ENCODE data around the gene ATP8B4. TPM values are rescaled to one million over a fixed set of nuclear protein-coding genes. Genes with fewer than 3 reads are reported as not detected.

ATP8B4 gene
- total and polyA plus RNA-seq, 2 donors (not counting 3 experiments of a cell fraction or from before 2014, with no cell fraction given) = not detected

DNA sequence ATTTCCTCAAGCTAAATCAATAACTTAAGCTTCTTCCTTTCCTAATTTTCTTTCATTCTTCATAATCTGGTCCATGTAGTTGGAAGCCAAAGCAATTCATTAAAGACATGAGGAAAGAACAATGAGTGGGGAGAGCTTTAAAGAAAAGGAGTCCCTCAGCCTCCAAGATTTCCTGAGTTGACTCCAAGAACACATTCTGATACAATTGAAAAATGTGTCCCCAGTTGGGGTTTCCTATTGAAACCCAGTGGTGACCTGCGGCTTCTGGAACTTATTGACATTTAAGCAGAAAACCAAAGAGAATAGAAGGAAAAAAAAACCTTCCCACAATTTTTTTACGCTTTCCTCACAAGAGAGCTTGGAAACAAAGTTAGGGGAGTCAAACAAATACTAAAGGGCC, 37.0 kb downstream of the ATP8B4 start:
- POLR2A ChIA-PET = no interaction called here
- TF ChIP-seq MYC (IDR thresholded peaks at IDR 0.05; ENCODE audit: low read depth, low read length) (no peak), EZH2 (IDR thresholded peaks at IDR 0.05; ENCODE audit: borderline replicate concordance, low read depth, low read length, severe bottlenecking) (no peak)
- dilution Hi-C loops (cut with MboI; ENCODE audit: extremely low pct_ligation_motif_present, low sequenced_read_pairs) = no loop called here

DNA sequence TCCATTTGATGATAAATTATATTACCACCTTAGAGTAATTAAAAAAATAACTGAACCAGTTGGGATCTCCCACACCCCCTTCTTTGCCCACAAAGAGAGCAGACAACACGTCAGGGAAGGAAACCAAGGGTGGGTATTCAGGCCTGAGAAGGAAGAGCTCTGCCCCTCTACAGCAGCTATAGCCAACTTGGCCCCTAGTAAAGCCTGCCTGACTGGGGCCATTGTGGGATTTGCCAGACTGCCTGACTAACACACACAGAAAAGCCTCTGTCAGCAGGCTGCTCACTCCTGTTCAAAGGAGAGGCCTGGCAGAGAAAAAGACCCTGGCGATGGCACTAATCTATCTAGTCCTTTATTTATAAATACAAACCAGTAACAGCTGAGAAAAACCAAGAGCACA, 41.4 kb downstream of the ATP8B4 start:
- no peaks in the 10 kb centered on the region for H3K79me2 ChIP-seq (ENCODE audit: control insufficient read depth, insufficient read depth, low read length)
- no peaks in the 10 kb centered on the region for H3K27me3 ChIP-seq (ENCODE audit: control insufficient read depth in 2 of 2, insufficient read depth in 2 of 2, low read length in 2 of 2)
- BruUV-seq (replicated peaks) = no TSS peak
- no peak overlapping the region for H3K4me2 ChIP-seq (ENCODE audit: insufficient read depth, low read length)
- TF ChIP-seq GATA2 (IDR thresholded peaks at IDR 0.05; ENCODE audit: insufficient read depth, insufficient read length, low read depth, low read length) = no peak
- no peak for TF ChIP-seq POLR2AphosphoS5 (IDR thresholded peaks at IDR 0.05; ENCODE audit: insufficient read depth, low read depth, low read length)
- no peak for TF ChIP-seq MYC (IDR thresholded peaks at IDR 0.05; ENCODE audit: low read depth, low read length)
- no peak for TF ChIP-seq POLR2A (IDR thresholded peaks at IDR 0.05; ENCODE audit: low read depth, low read length)
- TF ChIP-seq EZH2 (IDR thresholded peaks at IDR 0.05; ENCODE audit: borderline replicate concordance, low read depth, low read length, severe bottlenecking) = no peak
- no peak for TF ChIP-seq JUN (IDR thresholded peaks at IDR 0.05; ENCODE audit: borderline replicate concordance, insufficient read depth, insufficient read length, low read depth)
- no peak for TF ChIP-seq FOS (IDR thresholded peaks at IDR 0.05; ENCODE audit: borderline replicate concordance, insufficient read depth, low read length)
- TF ChIP-seq, protein P1, sequence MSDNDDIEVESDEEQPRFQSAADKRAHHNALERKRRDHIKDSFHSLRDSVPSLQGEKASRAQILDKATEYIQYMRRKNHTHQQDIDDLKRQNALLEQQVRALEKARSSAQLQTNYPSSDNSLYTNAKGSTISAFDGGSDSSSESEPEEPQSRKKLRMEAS (IDR thresholded peaks at IDR 0.05; ENCODE audit: insufficient read depth, insufficient read length) = no peak
- TF ChIP-seq, protein P2, sequence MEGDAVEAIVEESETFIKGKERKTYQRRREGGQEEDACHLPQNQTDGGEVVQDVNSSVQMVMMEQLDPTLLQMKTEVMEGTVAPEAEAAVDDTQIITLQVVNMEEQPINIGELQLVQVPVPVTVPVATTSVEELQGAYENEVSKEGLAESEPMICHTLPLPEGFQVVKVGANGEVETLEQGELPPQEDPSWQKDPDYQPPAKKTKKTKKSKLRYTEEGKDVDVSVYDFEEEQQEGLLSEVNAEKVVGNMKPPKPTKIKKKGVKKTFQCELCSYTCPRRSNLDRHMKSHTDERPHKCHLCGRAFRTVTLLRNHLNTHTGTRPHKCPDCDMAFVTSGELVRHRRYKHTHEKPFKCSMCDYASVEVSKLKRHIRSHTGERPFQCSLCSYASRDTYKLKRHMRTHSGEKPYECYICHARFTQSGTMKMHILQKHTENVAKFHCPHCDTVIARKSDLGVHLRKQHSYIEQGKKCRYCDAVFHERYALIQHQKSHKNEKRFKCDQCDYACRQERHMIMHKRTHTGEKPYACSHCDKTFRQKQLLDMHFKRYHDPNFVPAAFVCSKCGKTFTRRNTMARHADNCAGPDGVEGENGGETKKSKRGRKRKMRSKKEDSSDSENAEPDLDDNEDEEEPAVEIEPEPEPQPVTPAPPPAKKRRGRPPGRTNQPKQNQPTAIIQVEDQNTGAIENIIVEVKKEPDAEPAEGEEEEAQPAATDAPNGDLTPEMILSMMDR (IDR thresholded peaks at IDR 0.05; ENCODE audit: extremely low read depth in 1 of 2, insufficient read depth in 1 of 2, low read depth in 1 of 2, low read length in 2 of 2) = no peak
- no peak overlapping the region for H3K27ac ChIP-seq (ENCODE audit: insufficient read depth, low read depth, low read length)
- H3K36me3 ChIP-seq (ENCODE audit: control insufficient read depth in 2 of 2, extremely low read depth in 1 of 2, insufficient read depth in 2 of 2, low read length in 2 of 2) = no peaks in the 10 kb centered on the region
- no peaks in the 10 kb centered on the region for H3K9me3 ChIP-seq (replicated peaks; ENCODE audit: control insufficient read depth, insufficient read depth, low read length)
- DNase-seq (ENCODE audit: low read depth, low spot score) (no peak), FAIRE-seq (no peak)
- POLR2A ChIA-PET = no interaction called here
- no peaks in the 10 kb centered on the region for H4K20me1 ChIP-seq (replicated peaks; ENCODE audit: control insufficient read depth, extremely low read depth, insufficient read depth, low read length)
- no peak overlapping the region for H2AFZ ChIP-seq (ENCODE audit: low read depth, low read length)
- dilution Hi-C loops (cut with MboI; ENCODE audit: extremely low pct_ligation_motif_present, low sequenced_read_pairs) = no loop called here
- H3K9me1 ChIP-seq (replicated peaks; ENCODE audit: control insufficient read depth, extremely low read depth, insufficient read depth, low read length) = no peaks in the 10 kb centered on the region
- CTCF ChIA-PET = no interaction called here
- no peaks in the 10 kb centered on the region for H3K4me1 ChIP-seq (ENCODE audit: control insufficient read depth, extremely low read depth, insufficient read depth, low read length)
- H3K9ac ChIP-seq (replicated peaks; ENCODE audit: extremely low read depth, insufficient read depth, low read length) = no peak overlapping the region
- H3K4me3 ChIP-seq (replicated peaks in 1 of 3; ENCODE audit: insufficient read depth in 1 of 3, low read depth in 1 of 3, low read length in 3 of 3) = no peak overlapping the region
- intact Hi-C loops (cut with micrococcal nuclease) = no loop called here

More for the DNA sequence above, 37.0 kb downstream of the ATP8B4 start:
- Histone ChIP-seq H3K36me3 (ENCODE audit: control insufficient read depth in 2 of 2, extremely low read depth in 1 of 2, insufficient read depth in 2 of 2, low read length in 2 of 2) (no peaks in the 10 kb centered on the region), H3K9ac (replicated peaks; ENCODE audit: extremely low read depth, insufficient read depth, low read length) (no peak overlapping the region), H3K4me1 (ENCODE audit: control insufficient read depth, extremely low read depth, insufficient read depth, low read length) (no peaks in the 10 kb centered on the region), H4K20me1 (replicated peaks; ENCODE audit: control insufficient read depth, extremely low read depth, insufficient read depth, low read length) (no peaks in the 10 kb centered on the region), H3K9me1 (replicated peaks; ENCODE audit: control insufficient read depth, extremely low read depth, insufficient read depth, low read length) (no peaks in the 10 kb centered on the region), H2AFZ (ENCODE audit: low read depth, low read length) (no peak overlapping the region), H3K4me2 (ENCODE audit: insufficient read depth, low read length) (no peak overlapping the region), H3K27me3 (ENCODE audit: control insufficient read depth in 2 of 2, insufficient read depth in 2 of 2, low read length in 2 of 2) (no peaks in the 10 kb centered on the region), H3K79me2 (ENCODE audit: control insufficient read depth, insufficient read depth, low read length) (no peaks in the 10 kb centered on the region), H3K9me3 (replicated peaks; ENCODE audit: control insufficient read depth, insufficient read depth, low read length) (no peaks in the 10 kb centered on the region), H3K4me3 (replicated peaks in 1 of 3; ENCODE audit: insufficient read depth in 1 of 3, low read depth in 1 of 3, low read length in 3 of 3) (no peak overlapping the region), H3K27ac (ENCODE audit: insufficient read depth, low read depth, low read length) (no peak overlapping the region)
- intact Hi-C loops (cut with micrococcal nuclease) = no loop called here
- BruUV-seq (replicated peaks) = no TSS peak
- no peak for FAIRE-seq
- DNase-seq (ENCODE audit: low read depth, low spot score) = no peak
- CTCF ChIA-PET = interaction anchor here (0.6 kb wide), 1 partner anchor 38 kb away, joined by 3 read pairs; no protein-coding TSS in a partner anchor

Data from endothelial cell of umbilical vein (primary cell).